Measurements from ENCODE around the gene DHX34.

DNA sequence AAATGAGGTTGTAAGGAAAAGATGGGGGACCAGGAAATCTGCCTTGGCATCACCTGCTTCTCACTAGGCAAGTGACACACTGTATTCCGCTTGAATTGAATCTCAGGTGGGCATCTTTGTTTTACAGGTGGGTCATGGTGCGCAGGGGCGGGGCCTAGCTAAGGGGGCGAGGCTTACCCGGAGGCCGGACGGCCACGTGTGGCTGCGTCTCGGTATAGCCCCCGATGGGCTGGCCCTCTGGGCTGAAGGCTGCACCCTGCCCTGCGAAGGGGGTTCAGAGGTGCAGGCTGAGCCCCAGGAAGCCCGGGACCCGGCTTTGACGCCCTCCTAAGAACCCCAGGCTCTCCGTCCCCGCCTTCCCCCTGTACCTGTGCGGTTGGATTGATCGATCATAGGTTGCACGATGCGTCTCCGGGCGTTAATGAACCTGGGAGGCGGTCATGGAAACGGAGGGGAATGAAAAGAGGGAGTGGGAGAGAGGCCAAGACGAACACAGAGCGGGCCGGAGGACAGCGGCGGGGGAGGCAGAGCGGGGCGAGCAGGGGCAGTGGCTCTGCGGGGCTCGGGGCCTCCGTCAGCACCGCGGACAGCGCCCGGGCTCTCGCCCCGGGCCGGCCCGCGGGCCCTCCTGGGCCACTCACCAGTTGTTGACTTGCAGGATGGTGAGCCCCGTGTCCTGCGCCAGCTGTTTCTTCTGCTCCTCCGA lies 57.7 kb downstream of the DHX34 start:
- TF ChIP-seq YY1 (IDR thresholded peaks at IDR 0.05; ENCODE audit: low read depth) (no peak), FOXM1 (IDR thresholded peaks at IDR 0.05; ENCODE audit: borderline replicate concordance, low read depth) (no peak), TAF1 (IDR thresholded peaks at IDR 0.05; ENCODE audit: low read depth) (no peak), EP300 (IDR thresholded peaks at IDR 0.05; ENCODE audit: borderline replicate concordance) (no peak), TEAD4 (IDR thresholded peaks at IDR 0.05) (no peak), RAD21 (IDR thresholded peaks at IDR 0.05; ENCODE audit: low read depth) (no peak), CREB1 (IDR thresholded peaks at IDR 0.05; ENCODE audit: low read depth) (no peak), CEBPB (IDR thresholded peaks at IDR 0.05) (no peak), ZBTB7A (IDR thresholded peaks at IDR 0.05; ENCODE audit: low read depth) (no peak), NFIC (IDR thresholded peaks at IDR 0.05) (no peak)
- TF ChIP-seq, protein P1, sequence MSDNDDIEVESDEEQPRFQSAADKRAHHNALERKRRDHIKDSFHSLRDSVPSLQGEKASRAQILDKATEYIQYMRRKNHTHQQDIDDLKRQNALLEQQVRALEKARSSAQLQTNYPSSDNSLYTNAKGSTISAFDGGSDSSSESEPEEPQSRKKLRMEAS (IDR thresholded peaks at IDR 0.05), result no peak
- TF ChIP-seq, protein P2, sequence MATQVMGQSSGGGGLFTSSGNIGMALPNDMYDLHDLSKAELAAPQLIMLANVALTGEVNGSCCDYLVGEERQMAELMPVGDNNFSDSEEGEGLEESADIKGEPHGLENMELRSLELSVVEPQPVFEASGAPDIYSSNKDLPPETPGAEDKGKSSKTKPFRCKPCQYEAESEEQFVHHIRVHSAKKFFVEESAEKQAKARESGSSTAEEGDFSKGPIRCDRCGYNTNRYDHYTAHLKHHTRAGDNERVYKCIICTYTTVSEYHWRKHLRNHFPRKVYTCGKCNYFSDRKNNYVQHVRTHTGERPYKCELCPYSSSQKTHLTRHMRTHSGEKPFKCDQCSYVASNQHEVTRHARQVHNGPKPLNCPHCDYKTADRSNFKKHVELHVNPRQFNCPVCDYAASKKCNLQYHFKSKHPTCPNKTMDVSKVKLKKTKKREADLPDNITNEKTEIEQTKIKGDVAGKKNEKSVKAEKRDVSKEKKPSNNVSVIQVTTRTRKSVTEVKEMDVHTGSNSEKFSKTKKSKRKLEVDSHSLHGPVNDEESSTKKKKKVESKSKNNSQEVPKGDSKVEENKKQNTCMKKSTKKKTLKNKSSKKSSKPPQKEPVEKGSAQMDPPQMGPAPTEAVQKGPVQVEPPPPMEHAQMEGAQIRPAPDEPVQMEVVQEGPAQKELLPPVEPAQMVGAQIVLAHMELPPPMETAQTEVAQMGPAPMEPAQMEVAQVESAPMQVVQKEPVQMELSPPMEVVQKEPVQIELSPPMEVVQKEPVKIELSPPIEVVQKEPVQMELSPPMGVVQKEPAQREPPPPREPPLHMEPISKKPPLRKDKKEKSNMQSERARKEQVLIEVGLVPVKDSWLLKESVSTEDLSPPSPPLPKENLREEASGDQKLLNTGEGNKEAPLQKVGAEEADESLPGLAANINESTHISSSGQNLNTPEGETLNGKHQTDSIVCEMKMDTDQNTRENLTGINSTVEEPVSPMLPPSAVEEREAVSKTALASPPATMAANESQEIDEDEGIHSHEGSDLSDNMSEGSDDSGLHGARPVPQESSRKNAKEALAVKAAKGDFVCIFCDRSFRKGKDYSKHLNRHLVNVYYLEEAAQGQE (IDR thresholded peaks at IDR 0.05; ENCODE audit: low read depth), result peak; percentile 98
- TF ChIP-seq, protein P3, sequence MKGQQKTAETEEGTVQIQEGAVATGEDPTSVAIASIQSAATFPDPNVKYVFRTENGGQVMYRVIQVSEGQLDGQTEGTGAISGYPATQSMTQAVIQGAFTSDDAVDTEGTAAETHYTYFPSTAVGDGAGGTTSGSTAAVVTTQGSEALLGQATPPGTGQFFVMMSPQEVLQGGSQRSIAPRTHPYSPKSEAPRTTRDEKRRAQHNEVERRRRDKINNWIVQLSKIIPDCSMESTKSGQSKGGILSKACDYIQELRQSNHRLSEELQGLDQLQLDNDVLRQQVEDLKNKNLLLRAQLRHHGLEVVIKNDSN (IDR thresholded peaks at IDR 0.05), result no peak
